Natural killer cell treated with Interleukin-12 subunit alpha and Interleukin-12 subunit beta and Interleukin-15 and Interleukin-18, amount 100 ng/mL, for 72 hours (primary cell): ENCODE data around the gene P2RX7. TPM values are rescaled to one million over a fixed set of nuclear protein-coding genes. Genes with fewer than 3 reads are reported as not detected.
"Not testable (repeated sequence)": the region's sequence is repeated elsewhere in the genome, so short reads cannot be mapped to it uniquely, and the experiment has no call there.

ENCODE experiments used
- ATAC-seq, 2 donors: fragments of 150-1000 bp; cut with Tn5 transposase in 1 of 2; sonication (Bioruptor Pico), chemical (Tn5 transposase) in 1 of 2; 2 replicates each; pipeline ENCODE4 v1.10.0; 2021
- DNase-seq: peaks from one replicate; pipeline ENCODE4 v3.0.0; 2022; ENCODE audit warnings: low spot score
- H3K27ac Mint-ChIP-seq, 2 donors: 1 replicate in 1 of 2; 2 replicates in 1 of 2; pipeline ENCODE4 v1.8.0; 2022; ENCODE audit warnings: mixed read lengths in 2 of 2, mild to moderate bottlenecking in 1 of 2, moderate library complexity in 1 of 2
- H3K27me3 Mint-ChIP-seq, 2 donors: 1 replicate in 1 of 2; 2 replicates in 1 of 2; pipeline ENCODE4 v1.8.0; 2022; ENCODE audit warnings: mixed read lengths in 2 of 2
- H3K36me3 Mint-ChIP-seq: one replicate; pipeline ENCODE4 v1.8.0; 2022; ENCODE audit warnings: mixed read lengths
- H3K4me1 Mint-ChIP-seq, 2 donors: 1 replicate in 1 of 2; 2 replicates in 1 of 2; pipeline ENCODE4 v1.8.0; 2022; ENCODE audit warnings: low read depth in 2 of 2, mixed read lengths in 2 of 2, mild to moderate bottlenecking in 1 of 2
- H3K4me3 Mint-ChIP-seq: one replicate; pipeline ENCODE4 v1.8.0; 2022; ENCODE audit warnings: mixed read lengths
- H3K9me3 Mint-ChIP-seq: 2 replicates; pipeline ENCODE4 v1.8.0; 2022; ENCODE audit warnings: mixed read lengths
- total RNA-seq, 2 donors: library from RNA; stranded (reverse); gene quantifications; one replicate each; pipeline ENCODE4 v1.2.3, GENCODE V29; 2022

P2RX7 gene
- total RNA-seq, 2 donors from 2014 or later: 20.2 to 46.6 TPM

DNA sequence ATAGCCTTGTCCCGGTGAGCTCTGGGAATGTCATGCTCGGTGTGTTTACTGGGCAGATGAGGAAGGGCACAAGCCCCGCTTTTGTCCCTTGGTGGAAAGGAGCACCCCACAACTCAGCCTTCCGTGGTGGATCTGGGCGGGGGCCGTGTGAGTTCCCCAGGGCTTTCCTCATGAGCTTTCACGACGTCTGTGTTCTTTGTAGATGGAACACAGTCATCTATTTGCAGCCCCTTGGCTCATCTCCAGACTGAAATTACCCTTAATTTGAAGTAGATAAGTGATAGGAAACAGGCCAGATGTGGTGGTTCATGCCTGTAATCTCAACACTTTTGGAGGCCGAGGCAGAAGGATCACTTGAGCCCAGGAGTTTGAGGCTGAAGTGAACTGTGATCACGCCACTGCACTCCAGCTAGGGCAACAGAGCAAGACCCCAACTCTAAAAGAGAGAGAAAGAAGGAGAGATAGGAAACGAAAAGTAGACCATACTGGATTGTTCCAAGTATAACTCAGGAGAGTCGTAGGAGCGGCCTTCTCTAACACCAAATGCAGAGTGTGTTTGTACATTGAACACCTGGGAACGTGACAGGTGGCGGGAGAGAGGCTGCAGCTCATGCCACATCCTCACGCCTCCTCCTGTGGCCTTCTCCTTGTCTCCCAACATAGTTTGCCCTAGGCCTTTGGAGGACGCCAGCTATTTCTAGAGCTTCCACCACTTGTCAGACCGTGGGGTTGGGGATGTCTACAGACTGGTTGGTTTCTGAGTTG is 86.1 kb downstream of the P2RX7 start:
- Mint-ChIP-seq H3K4me1 (peaks cover 29 to 40% of the 10 kb centered on the region in 2 donors), H3K36me3 (peaks cover 5% of the 10 kb centered on the region)

DNA sequence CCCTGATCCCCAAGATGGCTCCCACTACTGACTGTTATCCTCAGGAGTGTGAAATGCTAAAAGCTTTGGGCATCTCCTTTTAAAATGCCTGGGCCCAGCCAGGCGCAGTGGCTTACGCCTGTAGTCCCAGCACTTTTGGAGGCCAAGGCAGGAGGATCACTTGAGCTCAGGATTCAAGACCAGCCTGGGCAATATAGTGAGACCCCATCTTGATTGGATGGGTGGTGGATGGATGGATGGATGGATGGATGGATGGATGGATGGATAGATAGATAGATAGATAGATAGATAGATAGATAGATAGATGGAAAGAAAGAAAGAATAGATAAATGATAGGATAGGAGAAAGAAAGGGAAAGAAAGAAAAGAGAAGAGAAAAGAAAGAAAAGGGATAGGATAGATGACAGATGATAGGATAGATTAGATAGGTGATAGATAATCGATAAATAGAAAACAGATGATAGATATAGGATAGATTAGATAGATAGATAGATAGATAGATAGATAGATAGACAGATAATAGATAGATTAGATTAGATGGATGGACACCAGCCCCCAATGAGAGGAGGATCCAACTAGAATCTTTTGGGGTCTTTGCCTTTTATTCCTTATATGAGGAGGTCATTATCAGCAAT is 86.8 kb downstream of the P2RX7 start:
- no peaks in the 10 kb centered on the region for H3K27me3 Mint-ChIP-seq
- no peak for DNase-seq
- peaks cover 5% of the 10 kb centered on the region for H3K36me3 Mint-ChIP-seq
- H3K4me3 Mint-ChIP-seq: no peak overlapping the region
- H3K27ac Mint-ChIP-seq: peak overlapping the region in 1 of 2 donors; percentile 22
- ATAC-seq: no peak
- H3K4me1 Mint-ChIP-seq: peaks cover 29 to 39% of the 10 kb centered on the region in 2 donors
- H3K9me3 Mint-ChIP-seq: no peaks in the 10 kb centered on the region

More for the DNA sequence above, 86.1 kb downstream of the P2RX7 start:
- DNase-seq (no peak), ATAC-seq (no peak)
- Mint-ChIP-seq H3K27me3 (no peaks in the 10 kb centered on the region), H3K4me3 (no peak overlapping the region), H3K27ac (peak overlapping the region in 1 of 2 donors; percentile 45), H3K9me3 (no peaks in the 10 kb centered on the region)

DNA sequence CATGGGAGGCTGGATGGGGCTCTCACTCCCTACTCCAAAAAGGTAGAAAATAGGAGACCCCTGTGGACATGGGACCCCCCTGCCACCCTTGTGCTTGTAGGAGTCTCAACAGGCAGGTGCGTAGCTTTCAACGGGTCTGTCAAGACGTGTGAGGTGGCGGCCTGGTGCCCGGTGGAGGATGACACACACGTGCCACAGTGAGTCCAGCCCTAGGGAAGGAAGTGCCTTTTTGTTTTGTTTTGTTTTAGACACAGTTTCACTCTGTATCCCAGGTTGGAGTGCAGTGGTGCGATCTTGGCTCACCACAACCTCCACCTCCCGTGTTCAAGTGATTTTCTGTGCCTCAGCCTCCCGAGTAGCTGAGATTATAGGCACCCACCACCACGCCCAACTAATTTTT is 90.2 kb downstream of the P2RX7 start:
- Mint-ChIP-seq H3K4me3 (no peak overlapping the region), H3K4me1 (peaks cover 20 to 27% of the 10 kb centered on the region in 2 donors), H3K27me3 (no peaks in the 10 kb centered on the region), H3K9me3 (no peaks in the 10 kb centered on the region), H3K27ac (peak overlapping the region; percentile 64 to 80), H3K36me3 (no peaks in the 10 kb centered on the region)
- no peak for DNase-seq
- ATAC-seq: peak; percentile 28 to 35

DNA sequence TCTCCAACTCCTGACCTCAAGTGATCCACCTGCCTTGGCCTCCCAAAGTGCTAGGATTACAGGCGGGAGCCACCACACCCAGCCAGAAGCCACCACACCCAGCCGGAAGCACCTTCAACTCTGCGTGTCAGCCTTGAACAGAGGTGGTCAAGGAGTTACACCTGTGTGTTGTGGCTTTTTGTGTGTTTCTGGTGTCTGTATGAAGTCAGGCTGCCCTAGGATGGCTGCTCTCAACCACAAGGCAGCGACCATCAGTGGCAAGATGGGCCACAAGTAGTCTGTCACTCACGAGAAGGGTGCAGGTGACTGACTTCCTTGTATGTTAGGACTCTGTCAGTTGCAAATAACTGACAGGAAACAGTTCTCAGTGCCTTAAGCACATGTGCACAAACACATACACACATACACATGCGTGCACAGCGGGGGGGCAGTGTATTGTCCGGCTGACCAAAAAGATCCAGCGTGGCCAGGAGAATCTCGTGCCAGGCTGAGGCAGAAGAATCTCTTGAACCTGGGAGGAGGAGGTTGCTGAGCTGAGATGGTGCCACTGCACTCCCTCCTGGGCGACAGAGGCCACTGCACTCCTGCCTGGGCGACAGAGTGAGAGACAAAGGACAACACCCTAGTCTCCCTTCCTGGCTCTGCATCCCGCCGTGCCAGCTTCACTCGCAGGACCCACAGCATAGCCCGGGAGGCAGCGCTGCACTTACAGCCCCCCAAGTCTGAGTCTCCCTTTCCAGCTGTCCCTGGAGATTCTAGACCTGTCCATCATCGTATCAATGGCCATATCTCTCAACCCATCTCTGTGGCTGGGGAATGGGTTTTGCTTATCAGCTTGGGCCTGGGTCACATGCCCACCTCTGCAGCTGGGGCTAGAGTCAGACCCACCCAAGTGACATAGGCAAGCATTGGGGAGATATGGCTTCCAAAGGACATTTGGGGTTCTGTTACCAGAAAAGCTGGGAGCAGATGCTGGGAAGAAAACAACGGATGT is 90.9 kb downstream of the P2RX7 start:
- no peak for DNase-seq
- Mint-ChIP-seq H3K36me3 (no peaks in the 10 kb centered on the region), H3K27ac (peak overlapping the region; percentile 64 to 80), H3K9me3 (no peaks in the 10 kb centered on the region), H3K4me3 (peak overlapping the region; percentile 54), H3K4me1 (peaks cover 20 to 27% of the 10 kb centered on the region in 2 donors), H3K27me3 (no peaks in the 10 kb centered on the region)
- peak; percentile 73 for ATAC-seq

DNA sequence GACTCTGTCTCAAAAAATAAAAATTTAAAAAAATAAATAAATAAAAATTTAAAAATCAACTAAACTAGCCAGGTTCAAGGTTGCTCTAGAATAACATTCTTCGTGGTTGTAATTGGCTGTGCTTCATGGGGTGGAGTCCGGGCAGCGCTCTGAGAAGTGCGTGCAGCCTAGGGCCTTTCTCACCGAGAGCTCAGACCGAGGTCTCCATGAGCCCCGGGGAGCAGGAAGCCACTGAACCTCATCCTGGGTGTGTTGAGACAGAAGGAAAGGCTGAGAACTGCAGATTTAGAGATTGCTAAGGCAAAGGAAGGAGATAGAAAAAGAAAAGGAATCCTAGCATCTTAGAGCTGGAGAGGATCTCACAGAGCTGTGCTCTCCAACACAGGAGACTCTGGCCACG is 91.9 kb downstream of the P2RX7 start:
- Mint-ChIP-seq H3K27ac (peak overlapping the region; percentile 64 to 80), H3K27me3 (no peaks in the 10 kb centered on the region), H3K4me3 (peak overlapping the region; percentile 59), H3K9me3 (no peaks in the 10 kb centered on the region), H3K36me3 (no peaks in the 10 kb centered on the region), H3K4me1 (peaks cover 20 to 24% of the 10 kb centered on the region in 2 donors)
- no peak for DNase-seq
- ATAC-seq: peak; percentile 64 to 78

DNA sequence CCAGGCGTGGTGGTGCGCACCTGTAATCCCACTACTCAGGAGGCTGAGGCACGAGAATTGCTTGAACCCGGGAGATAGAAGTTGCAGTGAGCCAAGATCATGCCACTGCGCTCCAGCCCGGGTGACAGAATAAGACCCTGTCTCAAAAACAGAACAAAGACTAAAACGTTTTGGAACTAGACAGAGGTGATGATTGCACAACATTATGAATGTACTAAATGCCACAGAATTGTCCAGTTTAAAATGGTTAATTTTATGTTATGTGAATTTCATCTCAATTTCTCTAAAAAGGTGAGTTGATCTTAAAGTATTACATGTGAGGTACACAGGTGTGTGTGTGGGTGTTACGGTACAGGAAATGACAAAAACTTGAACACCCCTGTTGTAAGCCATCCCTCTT is 93.7 kb downstream of the P2RX7 start:
- Mint-ChIP-seq H3K27ac (peak overlapping the region in 1 of 2 donors; percentile 35), H3K4me1 (peaks cover 20 to 23% of the 10 kb centered on the region in 2 donors), H3K36me3 (no peaks in the 10 kb centered on the region), H3K27me3 (no peaks in the 10 kb centered on the region), H3K4me3 (no peak overlapping the region), H3K9me3 (no peaks in the 10 kb centered on the region)
- no peak for ATAC-seq
- no peak for DNase-seq

DNA sequence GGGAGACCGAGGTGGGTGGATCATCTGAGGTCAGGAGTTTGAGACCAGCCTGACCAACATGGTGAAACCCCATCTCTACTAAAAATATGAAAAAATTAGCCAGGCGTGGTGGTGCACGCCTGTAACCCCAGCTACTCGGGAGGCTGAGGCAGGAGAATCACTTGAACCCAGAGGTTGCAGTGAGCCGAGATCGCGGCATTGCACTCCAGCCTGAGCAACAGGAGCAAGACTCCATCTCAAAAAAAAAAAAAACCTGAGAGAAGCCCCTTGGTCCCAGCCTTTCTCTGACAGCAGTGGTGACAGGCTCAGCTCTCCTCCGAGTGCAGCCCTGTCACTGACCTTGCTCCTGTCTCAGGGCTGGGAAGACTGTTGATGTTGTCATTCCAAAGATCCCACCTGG is 94.2 kb downstream of the P2RX7 start:
- not testable (repeated sequence) for H3K27ac Mint-ChIP-seq, H3K36me3 Mint-ChIP-seq, ATAC-seq, DNase-seq, H3K9me3 Mint-ChIP-seq, H3K27me3 Mint-ChIP-seq, H3K4me3 Mint-ChIP-seq
- H3K4me1 Mint-ChIP-seq: peaks cover 20 to 24% of the 10 kb centered on the region in 2 donors

DNA sequence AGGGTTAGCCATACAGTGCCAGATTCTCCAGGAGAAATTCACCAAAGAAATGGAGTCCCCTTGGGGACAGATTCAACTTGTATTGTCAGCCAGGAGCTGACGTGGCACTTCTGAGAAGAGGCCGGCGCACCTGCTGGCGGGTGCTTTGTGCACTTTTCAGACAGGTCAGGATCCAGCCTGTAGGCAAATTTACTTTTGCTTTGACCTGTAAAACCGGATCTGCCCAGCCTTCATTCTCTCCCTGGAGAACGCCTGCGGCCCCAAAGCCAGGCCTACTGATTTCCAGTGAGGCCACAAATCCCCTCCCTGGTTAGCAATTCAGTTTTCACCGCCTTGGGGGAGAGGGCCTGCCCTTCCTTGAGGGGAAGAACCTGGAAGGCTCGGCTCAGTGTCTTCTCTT is 94.6 kb downstream of the P2RX7 start:
- Mint-ChIP-seq H3K36me3 (no peaks in the 10 kb centered on the region), H3K27ac (no peak overlapping the region), H3K4me1 (peaks cover 20 to 24% of the 10 kb centered on the region in 2 donors)

DNA sequence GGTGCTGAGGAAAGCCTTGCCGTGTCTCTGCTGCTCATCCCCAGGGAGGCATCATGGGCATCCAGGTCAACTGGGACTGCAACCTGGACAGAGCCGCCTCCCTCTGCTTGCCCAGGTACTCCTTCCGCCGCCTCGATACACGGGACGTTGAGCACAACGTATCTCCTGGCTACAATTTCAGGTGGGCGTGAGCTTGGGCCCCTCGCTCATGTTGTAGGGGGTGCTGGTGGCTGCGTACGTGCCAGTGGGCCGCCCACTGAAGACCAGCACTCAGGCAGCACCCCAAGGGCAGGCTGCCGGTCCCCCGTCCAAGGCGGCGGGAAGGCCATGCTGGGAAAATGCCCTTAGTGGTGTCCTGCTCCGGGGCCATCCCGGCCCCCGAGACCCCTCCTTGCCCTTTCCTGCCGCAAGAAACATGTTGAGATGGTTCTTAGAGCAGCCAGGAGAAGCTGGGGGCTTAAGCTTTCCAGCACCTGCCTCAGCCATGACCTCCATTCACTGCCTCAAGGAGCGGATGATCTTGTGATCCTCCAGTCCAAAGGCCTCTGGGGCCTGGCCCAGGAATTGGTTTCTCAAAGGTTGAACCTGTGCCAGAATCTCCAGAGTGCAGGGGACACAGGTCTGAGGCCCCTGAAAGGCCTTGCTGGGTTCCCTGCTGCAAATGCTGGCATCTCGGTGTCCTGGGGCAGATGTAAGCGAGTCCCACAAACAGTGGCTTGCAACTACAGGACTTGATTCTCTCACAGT is 96.4 kb downstream of the P2RX7 start:
- H3K36me3 Mint-ChIP-seq: no peaks in the 10 kb centered on the region
- H3K27me3 Mint-ChIP-seq: no peaks in the 10 kb centered on the region
- H3K27ac Mint-ChIP-seq: no peak overlapping the region
- H3K4me1 Mint-ChIP-seq: peaks cover 7 to 8% of the 10 kb centered on the region in 2 donors
- DNase-seq (no peak), ATAC-seq (no peak)
- no peak overlapping the region for H3K4me3 Mint-ChIP-seq
- no peaks in the 10 kb centered on the region for H3K9me3 Mint-ChIP-seq

More for the DNA sequence above, 94.6 kb downstream of the P2RX7 start:
- Mint-ChIP-seq H3K4me3 (no peak overlapping the region), H3K27me3 (no peaks in the 10 kb centered on the region), H3K9me3 (no peaks in the 10 kb centered on the region)
- no peak for DNase-seq
- ATAC-seq: no peak

DNA sequence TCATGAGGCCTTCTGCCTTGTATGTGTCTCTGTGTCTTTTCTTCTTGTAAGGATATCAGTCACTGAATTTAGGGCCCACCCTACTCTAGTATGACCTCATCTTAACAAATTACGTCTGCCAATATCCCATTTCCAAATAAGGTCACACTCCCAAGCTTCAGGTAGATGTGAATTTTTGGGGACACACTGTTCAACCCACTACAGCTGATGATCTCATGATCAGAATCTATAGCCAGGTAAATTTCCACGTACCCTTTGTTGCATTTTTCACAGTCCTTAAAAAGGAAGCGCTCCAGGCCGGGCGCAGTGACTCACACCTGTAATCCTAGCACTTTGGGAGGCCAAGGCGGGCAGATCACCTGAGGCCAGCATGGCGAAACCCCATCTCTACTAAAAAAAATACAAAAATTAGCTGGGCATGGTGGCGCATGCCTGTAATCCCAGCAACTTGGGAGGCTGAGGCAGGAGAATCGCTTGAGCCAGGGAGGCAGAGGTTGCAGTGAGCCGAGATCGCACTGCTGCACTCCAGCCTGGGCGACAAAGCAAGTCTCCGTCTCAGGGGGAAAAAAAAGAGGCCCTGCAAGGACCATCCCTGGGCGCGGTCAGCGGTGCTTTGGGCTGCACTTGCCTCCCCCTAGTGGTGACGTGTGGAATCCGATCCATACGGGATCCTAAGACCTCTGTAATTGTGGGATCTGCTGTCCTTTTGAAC is 97.3 kb downstream of the P2RX7 start:
- peak; percentile 76 to 82 for ATAC-seq
- H3K4me3 Mint-ChIP-seq, H3K36me3 Mint-ChIP-seq, H3K27me3 Mint-ChIP-seq, H3K4me1 Mint-ChIP-seq, H3K9me3 Mint-ChIP-seq: not testable (repeated sequence)
- H3K27ac Mint-ChIP-seq: peak overlapping the region in 1 of 2 donors; percentile 60
- peak; percentile 82 for DNase-seq

DNA sequence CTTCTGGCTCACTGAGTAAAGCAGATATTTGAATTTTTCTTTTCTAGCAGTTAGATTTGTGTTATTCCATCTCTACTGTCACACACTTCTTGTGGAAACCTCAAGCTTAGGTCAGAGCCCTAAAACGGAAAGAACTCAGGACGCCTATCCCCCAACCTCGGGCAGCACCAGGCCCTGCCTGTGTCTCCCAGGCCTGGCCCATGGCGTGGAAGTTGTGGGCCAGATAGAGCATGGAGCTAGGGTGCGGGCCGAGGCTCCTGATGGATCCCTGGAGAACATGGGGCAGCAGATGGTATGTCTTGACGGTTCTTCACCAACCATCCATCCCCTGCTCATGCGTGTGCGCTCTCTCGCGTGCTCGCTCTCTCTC is 97.8 kb downstream of the P2RX7 start:
- ATAC-seq (peak in 1 of 2 donors; percentile 17), DNase-seq (no peak)
- Mint-ChIP-seq H3K27me3 (no peaks in the 10 kb centered on the region), H3K27ac (peak overlapping the region in 1 of 2 donors; percentile 60), H3K9me3 (no peaks in the 10 kb centered on the region), H3K4me1 (peaks cover 0 to 3% of the 10 kb centered on the region in 2 donors), H3K36me3 (no peaks in the 10 kb centered on the region), H3K4me3 (no peak overlapping the region)

DNA sequence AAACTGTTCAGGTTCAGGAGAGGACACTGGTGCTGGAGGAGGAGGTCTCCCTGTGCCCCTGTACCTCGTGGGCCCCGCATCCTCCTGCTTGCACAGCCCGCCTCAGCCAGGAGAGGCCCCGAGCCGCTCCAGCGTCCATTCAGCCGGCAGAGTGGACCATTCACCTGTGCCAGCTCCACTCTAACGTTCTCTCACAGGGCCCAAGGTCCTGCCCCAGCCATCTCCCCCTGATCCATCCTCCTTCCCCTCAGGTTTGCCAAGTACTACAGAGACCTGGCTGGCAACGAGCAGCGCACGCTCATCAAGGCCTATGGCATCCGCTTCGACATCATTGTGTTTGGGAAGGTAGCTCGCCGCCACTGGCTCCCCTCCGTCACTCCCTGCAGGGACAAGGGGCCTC is 99.5 kb downstream of the P2RX7 start:
- no peaks in the 10 kb centered on the region for H3K27me3 Mint-ChIP-seq
- no peaks in the 10 kb centered on the region for H3K9me3 Mint-ChIP-seq
- H3K36me3 Mint-ChIP-seq: no peaks in the 10 kb centered on the region
- H3K4me1 Mint-ChIP-seq: peaks cover 0 to 3% of the 10 kb centered on the region in 2 donors
- DNase-seq (no peak), ATAC-seq (no peak)
- no peak overlapping the region for H3K27ac Mint-ChIP-seq
- H3K4me3 Mint-ChIP-seq: no peak overlapping the region
